ENCODE measurements around the gene KRT37. TPM values are rescaled to one million over a fixed set of nuclear protein-coding genes. Genes with fewer than 3 reads are reported as not detected.

KRT37 gene
- polyA plus RNA-seq, 4 donors, result not detected

DNA sequence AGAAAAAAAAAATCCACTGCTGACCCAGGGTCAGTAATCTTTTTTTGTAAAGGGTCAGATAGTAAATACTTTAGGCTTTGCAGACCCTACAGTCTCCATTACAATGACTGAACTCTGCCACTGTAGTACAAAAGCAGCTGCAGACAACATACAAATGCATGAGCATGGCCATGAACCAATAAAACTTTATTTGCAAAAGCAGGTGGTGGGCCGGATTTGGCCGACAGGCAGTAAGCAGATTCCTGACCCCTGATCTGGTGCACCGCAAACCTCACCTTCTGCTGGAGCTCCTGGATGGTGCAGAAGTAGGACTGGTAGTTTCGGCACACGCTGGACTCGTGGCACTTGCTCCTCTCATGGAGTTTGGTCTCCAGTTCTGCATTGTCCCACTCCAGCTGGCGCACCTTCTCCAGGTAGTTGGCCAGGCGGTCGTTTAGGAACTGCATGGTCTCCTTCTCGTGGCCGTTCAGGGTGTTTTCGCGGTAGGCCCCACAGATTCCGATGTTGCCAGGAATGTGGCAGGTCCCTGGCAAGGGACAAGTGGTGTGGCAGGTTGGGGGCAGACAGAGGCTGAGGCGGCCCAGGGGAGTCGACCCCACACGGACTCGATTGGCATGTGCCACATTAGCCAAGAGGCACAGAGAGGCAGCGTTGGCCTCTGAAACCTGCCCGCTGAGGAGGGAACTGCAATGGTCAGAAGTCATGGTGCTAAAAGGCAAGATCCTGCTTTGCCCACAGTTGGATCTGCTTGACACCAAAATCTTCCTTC is 13.1 kb downstream of the KRT37 start:
- DNase-seq, result no peak
- no peak overlapping the region for H3K4me3 ChIP-seq (ENCODE audit: low read depth in 1 of 3, low read length in 3 of 3)
- no peak for FAIRE-seq
- H3K27ac ChIP-seq (ENCODE audit: low read depth in 1 of 3, low read length in 2 of 3), result no peak overlapping the region
- no peaks in the 10 kb centered on the region for H3K36me3 ChIP-seq (ENCODE audit: control insufficient read depth in 3 of 3, insufficient read depth in 2 of 3, low read depth in 1 of 3, low read length in 3 of 3)
- no peaks in the 10 kb centered on the region for H3K4me1 ChIP-seq (ENCODE audit: control insufficient read depth in 3 of 3, insufficient read depth in 2 of 3, low read depth in 1 of 3, low read length in 2 of 3)
- peaks cover 0 to 3% (median 0%) of the 10 kb centered on the region in 3 donors for H3K27me3 ChIP-seq (ENCODE audit: control insufficient read depth in 3 of 3, insufficient read depth in 3 of 3, low read length in 3 of 3)
- WGBS, 3 donors, result 93 to 94% (median 93%) methylated on average over 20 of the region's 20 CpGs
- no peaks in the 10 kb centered on the region for H3K9me3 ChIP-seq (ENCODE audit: control insufficient read depth in 2 of 2, insufficient read depth in 1 of 2, low read depth in 1 of 2, low read length in 1 of 2)

DNA sequence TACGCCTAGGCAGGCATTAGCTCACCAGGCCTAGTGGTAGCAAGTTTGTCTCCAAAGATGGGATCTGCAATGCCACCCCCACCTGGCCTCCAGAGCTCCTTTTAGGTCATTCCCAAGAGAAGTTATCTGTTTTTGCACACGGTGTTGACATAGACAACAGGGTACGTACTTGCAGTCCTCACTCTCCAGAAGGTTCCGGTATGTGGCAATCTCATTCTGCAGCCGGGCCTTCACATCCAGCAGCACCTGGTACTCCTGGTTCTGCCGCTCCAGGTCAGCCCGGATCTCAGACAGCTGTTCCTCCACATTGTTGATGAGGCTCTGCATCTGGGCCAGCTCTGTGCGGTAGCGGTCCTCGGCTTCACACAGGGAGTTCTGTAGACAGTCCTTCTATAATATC is 17.2 kb downstream of the KRT37 start:
- Histone ChIP-seq H3K36me3 (ENCODE audit: control insufficient read depth in 3 of 3, insufficient read depth in 2 of 3, low read depth in 1 of 3, low read length in 3 of 3) (no peaks in the 10 kb centered on the region), H3K27ac (ENCODE audit: low read depth in 1 of 3, low read length in 2 of 3) (no peak overlapping the region), H3K4me3 (ENCODE audit: low read depth in 1 of 3, low read length in 3 of 3) (no peak overlapping the region), H3K4me1 (ENCODE audit: control insufficient read depth in 3 of 3, insufficient read depth in 2 of 3, low read depth in 1 of 3, low read length in 2 of 3) (no peaks in the 10 kb centered on the region), H3K9me3 (ENCODE audit: control insufficient read depth in 2 of 2, insufficient read depth in 1 of 2, low read depth in 1 of 2, low read length in 1 of 2) (no peaks in the 10 kb centered on the region), H3K27me3 (ENCODE audit: control insufficient read depth in 3 of 3, insufficient read depth in 3 of 3, low read length in 3 of 3) (peaks cover 0 to 3% (median 2%) of the 10 kb centered on the region in 3 donors)
- 92 to 98% (median 93%) methylated on average over 10 of the region's 10 CpGs for WGBS, 3 donors
- FAIRE-seq (no peak), DNase-seq (no peak)

DNA sequence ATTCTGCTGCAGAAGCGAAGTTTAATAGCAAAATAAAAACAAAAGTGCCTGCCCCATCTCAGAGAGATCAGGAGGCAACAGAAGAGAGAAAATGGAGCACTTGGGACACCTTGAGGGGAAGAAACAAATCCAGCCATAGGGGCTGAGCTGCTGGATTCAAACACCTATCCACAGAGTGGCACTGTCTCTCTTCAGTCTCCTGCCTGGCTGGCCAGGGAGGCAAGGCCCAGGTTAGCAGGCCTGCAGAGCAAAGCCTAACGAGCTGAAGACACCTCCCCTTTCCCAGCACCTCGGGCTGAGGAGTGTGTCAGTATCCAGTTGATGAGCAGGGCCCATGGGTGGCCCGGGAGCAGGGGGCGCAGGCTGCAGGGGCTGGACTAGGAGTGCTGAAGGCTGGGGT is 18.2 kb downstream of the KRT37 start:
- WGBS, 3 donors, result 45 to 55% (median 49%) methylated on average over 5 of the region's 5 CpGs
- Histone ChIP-seq H3K4me3 (ENCODE audit: low read depth in 1 of 3, low read length in 3 of 3) (no peak overlapping the region), H3K4me1 (ENCODE audit: control insufficient read depth in 3 of 3, insufficient read depth in 2 of 3, low read depth in 1 of 3, low read length in 2 of 3) (no peaks in the 10 kb centered on the region), H3K27ac (ENCODE audit: low read depth in 1 of 3, low read length in 2 of 3) (no peak overlapping the region), H3K27me3 (ENCODE audit: control insufficient read depth in 3 of 3, insufficient read depth in 3 of 3, low read length in 3 of 3) (peaks cover 0 to 3% (median 2%) of the 10 kb centered on the region in 3 donors), H3K36me3 (ENCODE audit: control insufficient read depth in 3 of 3, insufficient read depth in 2 of 3, low read depth in 1 of 3, low read length in 3 of 3) (no peaks in the 10 kb centered on the region), H3K9me3 (ENCODE audit: control insufficient read depth in 2 of 2, insufficient read depth in 1 of 2, low read depth in 1 of 2, low read length in 1 of 2) (no peaks in the 10 kb centered on the region)
- FAIRE-seq (no peak), DNase-seq (peak in 1 of 2 donors; percentile 11)

DNA sequence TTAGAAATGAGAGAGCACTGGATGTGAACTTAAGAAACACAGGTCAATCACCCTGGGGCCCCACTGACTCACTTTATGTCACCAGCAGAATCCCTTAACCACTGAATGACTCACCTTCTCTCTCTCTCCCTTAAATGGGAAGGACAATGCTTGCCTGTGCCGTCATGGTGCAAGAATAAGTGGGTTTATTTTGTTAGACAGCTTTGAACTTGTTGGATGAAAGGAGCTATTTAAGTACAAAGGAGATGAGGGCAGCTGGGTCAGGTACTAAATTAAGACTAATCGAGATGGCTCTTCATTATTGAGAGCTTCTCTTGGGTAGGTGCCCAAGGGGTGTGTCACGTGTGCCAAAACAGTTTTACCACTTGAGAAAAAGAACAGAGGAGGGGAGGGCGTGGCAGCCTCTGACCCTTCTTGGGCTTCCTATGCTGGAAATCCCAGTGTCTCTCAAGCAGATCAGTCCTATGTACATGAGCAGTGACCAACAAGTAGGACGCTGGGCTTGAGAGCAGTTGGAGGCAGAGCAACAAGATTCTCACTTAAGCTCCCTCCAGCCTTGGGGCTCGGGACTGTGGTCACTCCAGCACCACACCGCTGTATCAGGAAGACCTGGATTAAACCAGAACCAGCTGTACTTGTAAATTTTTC is 20.2 kb downstream of the KRT37 start:
- DNase-seq, result no peak
- no peaks in the 10 kb centered on the region for H3K9me3 ChIP-seq (ENCODE audit: control insufficient read depth in 2 of 2, insufficient read depth in 1 of 2, low read depth in 1 of 2, low read length in 1 of 2)
- H3K36me3 ChIP-seq (ENCODE audit: control insufficient read depth in 3 of 3, insufficient read depth in 2 of 3, low read depth in 1 of 3, low read length in 3 of 3), result no peaks in the 10 kb centered on the region
- no peak for FAIRE-seq
- H3K4me1 ChIP-seq (ENCODE audit: control insufficient read depth in 3 of 3, insufficient read depth in 2 of 3, low read depth in 1 of 3, low read length in 2 of 3), result no peaks in the 10 kb centered on the region
- no peak overlapping the region for H3K4me3 ChIP-seq (ENCODE audit: low read depth in 1 of 3, low read length in 3 of 3)
- H3K27me3 ChIP-seq (ENCODE audit: control insufficient read depth in 3 of 3, insufficient read depth in 3 of 3, low read length in 3 of 3), result peaks cover 0 to 3% (median 2%) of the 10 kb centered on the region in 3 donors
- no peak overlapping the region for H3K27ac ChIP-seq (ENCODE audit: low read depth in 1 of 3, low read length in 2 of 3)
- 50 to 64% (median 52%) methylated on average over 7 of the region's 7 CpGs for WGBS, 3 donors

DNA sequence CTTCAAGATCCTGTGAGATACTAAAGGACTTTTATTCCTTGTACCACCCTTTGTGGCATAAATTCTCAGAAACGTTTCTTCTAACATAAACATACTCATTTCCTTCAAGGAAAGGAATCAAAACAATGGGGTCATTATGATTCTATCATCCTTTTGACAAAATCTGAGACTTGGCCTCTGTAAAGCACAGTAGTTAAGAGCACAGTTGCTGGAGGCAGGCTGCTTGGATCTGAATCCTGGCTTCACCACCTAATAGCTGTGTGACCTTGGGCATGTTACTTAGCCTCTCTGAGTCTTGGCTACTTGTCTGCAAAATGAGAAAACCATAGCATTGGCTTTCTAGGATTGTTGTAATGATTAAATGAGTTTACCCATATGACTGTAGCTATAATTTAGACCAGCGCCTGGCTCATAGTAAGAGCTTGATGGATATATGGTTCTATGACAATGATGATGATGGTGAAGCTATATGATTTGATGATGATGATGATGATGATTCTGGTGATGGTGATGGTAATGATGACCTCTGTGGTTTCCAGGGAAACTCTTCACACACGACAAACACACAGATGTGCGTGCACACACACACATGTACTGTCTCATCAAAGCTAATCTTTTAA is 20.9 kb downstream of the KRT37 start:
- FAIRE-seq (no peak), DNase-seq (no peak)
- Histone ChIP-seq H3K36me3 (ENCODE audit: control insufficient read depth in 3 of 3, insufficient read depth in 2 of 3, low read depth in 1 of 3, low read length in 3 of 3) (no peaks in the 10 kb centered on the region), H3K4me1 (ENCODE audit: control insufficient read depth in 3 of 3, insufficient read depth in 2 of 3, low read depth in 1 of 3, low read length in 2 of 3) (no peaks in the 10 kb centered on the region), H3K27me3 (ENCODE audit: control insufficient read depth in 3 of 3, insufficient read depth in 3 of 3, low read length in 3 of 3) (peaks cover 0 to 3% (median 2%) of the 10 kb centered on the region in 3 donors), H3K4me3 (ENCODE audit: low read depth in 1 of 3, low read length in 3 of 3) (no peak overlapping the region), H3K9me3 (ENCODE audit: control insufficient read depth in 2 of 2, insufficient read depth in 1 of 2, low read depth in 1 of 2, low read length in 1 of 2) (no peaks in the 10 kb centered on the region), H3K27ac (ENCODE audit: low read depth in 1 of 3, low read length in 2 of 3) (no peak overlapping the region)
- WGBS, 3 donors, result 64 to 69% (median 66%) methylated on average over 4 of the region's 4 CpGs

DNA sequence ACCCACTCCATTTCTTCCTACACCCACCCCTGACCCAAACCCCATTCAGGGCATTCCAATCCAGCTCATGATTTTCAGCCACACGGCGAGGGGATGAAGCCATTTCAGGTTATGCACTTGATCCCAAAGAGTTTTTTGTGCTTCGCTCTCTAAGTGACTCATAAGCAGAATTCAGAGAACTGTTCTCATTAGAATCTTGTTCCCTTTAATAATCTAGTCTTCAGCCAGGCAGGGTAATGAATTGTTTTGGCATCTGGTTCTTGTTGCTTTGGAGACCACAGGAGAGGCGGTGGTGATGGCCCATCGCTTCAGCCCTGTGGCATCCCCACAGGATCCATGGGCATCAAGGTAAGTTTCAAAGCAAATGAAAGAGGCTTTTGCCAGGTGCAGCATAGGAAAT is 22.2 kb downstream of the KRT37 start:
- no peak overlapping the region for H3K27ac ChIP-seq (ENCODE audit: low read depth in 1 of 3, low read length in 2 of 3)
- FAIRE-seq, result no peak
- H3K27me3 ChIP-seq (ENCODE audit: control insufficient read depth in 3 of 3, insufficient read depth in 3 of 3, low read length in 3 of 3), result peaks cover 0 to 2% (median 0%) of the 10 kb centered on the region in 3 donors
- DNase-seq, result no peak
- H3K4me3 ChIP-seq (ENCODE audit: low read depth in 1 of 3, low read length in 3 of 3), result no peak overlapping the region
- 88 to 94% (median 93%) methylated on average over 5 of the region's 5 CpGs for WGBS, 3 donors
- no peaks in the 10 kb centered on the region for H3K4me1 ChIP-seq (ENCODE audit: control insufficient read depth in 3 of 3, insufficient read depth in 2 of 3, low read depth in 1 of 3, low read length in 2 of 3)
- H3K36me3 ChIP-seq (ENCODE audit: control insufficient read depth in 3 of 3, insufficient read depth in 2 of 3, low read depth in 1 of 3, low read length in 3 of 3), result no peaks in the 10 kb centered on the region
- no peaks in the 10 kb centered on the region for H3K9me3 ChIP-seq (ENCODE audit: control insufficient read depth in 2 of 2, insufficient read depth in 1 of 2, low read depth in 1 of 2, low read length in 1 of 2)

DNA sequence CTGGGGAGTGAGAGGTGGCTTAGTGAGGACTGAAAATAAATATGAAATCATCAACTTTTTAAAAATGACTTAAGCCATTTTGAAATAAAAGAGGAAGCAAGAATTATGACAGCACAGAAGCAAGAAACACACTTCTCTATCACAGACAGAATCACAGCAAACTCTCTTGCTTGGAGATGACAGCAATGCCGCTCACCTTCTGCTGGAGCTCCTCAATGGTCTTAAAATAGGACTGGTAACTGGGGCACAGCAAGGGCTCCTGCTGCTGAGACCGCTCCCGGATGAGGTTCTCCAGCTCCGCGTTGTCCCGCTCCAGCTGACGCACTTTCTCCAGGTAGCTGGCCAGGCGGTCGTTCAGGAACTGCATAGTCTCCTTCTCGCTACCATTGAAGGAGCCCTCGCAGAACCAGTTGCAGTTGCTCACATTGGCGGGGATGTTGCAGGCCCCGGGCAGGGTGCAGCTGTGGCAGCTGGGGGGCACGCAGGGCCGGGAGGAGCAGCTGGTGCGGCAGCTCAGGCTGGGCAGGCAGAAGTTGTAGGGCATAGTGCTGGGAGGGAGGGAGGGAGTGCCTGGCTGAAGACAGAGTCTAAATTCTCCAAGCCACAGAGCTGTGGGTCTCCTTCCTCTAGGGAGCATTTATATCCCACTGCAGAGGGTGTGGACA is 27.3 kb downstream of the KRT37 start, which contains the start of gene KRT31:
Gene KRT31, minus strand, starts transcription at position 613 of the 665 bp plus-strand sequence. Its CDS starts 69 bp downstream, at position 544.
- Histone ChIP-seq H3K36me3 (ENCODE audit: control insufficient read depth in 3 of 3, insufficient read depth in 2 of 3, low read depth in 1 of 3, low read length in 3 of 3) (no peaks in the 10 kb centered on the region), H3K4me3 (ENCODE audit: low read depth in 1 of 3, low read length in 3 of 3) (no peak within 1 kb of the TSS), H3K27me3 (ENCODE audit: control insufficient read depth in 3 of 3, insufficient read depth in 3 of 3, low read length in 3 of 3) (peaks cover 0 to 5% (median 0%) of the 10 kb centered on the region in 3 donors), H3K27ac (ENCODE audit: low read depth in 1 of 3, low read length in 2 of 3) (no peak within 1 kb of the TSS), H3K4me1 (ENCODE audit: control insufficient read depth in 3 of 3, insufficient read depth in 2 of 3, low read depth in 1 of 3, low read length in 2 of 3) (no peaks in the 10 kb centered on the region), H3K9me3 (ENCODE audit: control insufficient read depth in 2 of 2, insufficient read depth in 1 of 2, low read depth in 1 of 2, low read length in 1 of 2) (peaks cover 0 to 3% of the 10 kb centered on the region in 2 donors)
- WGBS, 3 donors, result 86 to 97% (median 89%) methylated on average over 14 to 16 of the region's 16 CpGs
- no peak for DNase-seq
- no peak for FAIRE-seq

DNA sequence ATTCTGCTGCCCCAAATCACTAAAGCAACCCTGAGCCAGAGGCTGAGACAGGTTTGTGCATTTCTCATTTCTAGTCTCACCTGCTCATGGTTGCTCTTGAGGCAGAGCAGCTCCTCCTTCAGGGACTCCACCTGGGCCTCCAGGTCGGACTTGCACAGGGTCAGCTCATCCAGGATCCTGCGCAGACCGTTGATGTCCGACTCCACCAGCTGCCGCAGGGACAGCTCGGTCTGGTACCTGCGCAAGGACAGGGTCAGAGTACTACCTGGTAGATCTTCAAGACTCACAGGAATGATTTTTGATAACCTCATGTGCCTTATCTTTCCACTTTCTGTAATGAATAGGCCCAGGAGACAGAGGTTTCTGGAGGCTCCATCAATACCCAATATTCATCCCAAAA is 28.0 kb downstream of the KRT37 start:
- DNase-seq, result no peak
- Histone ChIP-seq H3K36me3 (ENCODE audit: control insufficient read depth in 3 of 3, insufficient read depth in 2 of 3, low read depth in 1 of 3, low read length in 3 of 3) (no peaks in the 10 kb centered on the region), H3K27ac (ENCODE audit: low read depth in 1 of 3, low read length in 2 of 3) (no peak overlapping the region), H3K9me3 (ENCODE audit: control insufficient read depth in 2 of 2, insufficient read depth in 1 of 2, low read depth in 1 of 2, low read length in 1 of 2) (peaks cover 0 to 3% of the 10 kb centered on the region in 2 donors), H3K4me3 (ENCODE audit: low read depth in 1 of 3, low read length in 3 of 3) (no peak overlapping the region), H3K27me3 (ENCODE audit: control insufficient read depth in 3 of 3, insufficient read depth in 3 of 3, low read length in 3 of 3) (peaks cover 0 to 5% (median 0%) of the 10 kb centered on the region in 3 donors), H3K4me1 (ENCODE audit: control insufficient read depth in 3 of 3, insufficient read depth in 2 of 3, low read depth in 1 of 3, low read length in 2 of 3) (no peaks in the 10 kb centered on the region)
- no peak for FAIRE-seq
- WGBS, 3 donors, result 86 to 90% (median 88%) methylated on average over 7 of the region's 7 CpGs

Data from small intestine (tissue), 7 donors.